HL-60/S4 treated with phorbol 12-myristate 13-acetate at 8.2 ng/mL for 4 days and 3 days (cell line): ENCODE data around the gene CRY2.

Experiments
- in situ Hi-C: fragments of 300-500 bp; cut with MboI; formaldehyde crosslinking; loops from 2 replicates; pipeline ENCODE4 v1.15.0; 2022; ENCODE audit warnings: low sequenced_read_pairs

The CRY2 gene

DNA sequence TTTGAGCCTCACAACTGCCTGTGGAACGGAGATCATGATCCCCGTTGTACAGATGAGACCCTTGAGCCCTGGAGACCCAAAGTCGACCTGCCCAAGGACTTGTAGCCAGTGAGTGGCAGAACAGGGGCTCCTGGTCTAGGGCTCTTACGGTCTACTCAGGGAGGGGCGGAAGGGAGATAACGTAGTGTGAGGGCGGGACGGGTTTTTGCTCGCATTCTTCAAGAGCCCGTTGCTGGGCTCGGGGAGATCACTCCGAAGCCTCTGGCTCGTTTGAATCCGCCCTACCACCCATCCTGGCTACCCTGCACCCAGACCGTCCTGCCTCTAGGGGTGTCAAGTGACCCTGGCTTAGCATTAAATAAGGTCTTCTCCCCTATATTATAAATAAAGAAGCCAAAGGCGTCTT lies 639 bp downstream of the CRY2 start:
- in situ Hi-C loops = no loop called here

- in situ Hi-C loops = no loop called here
Observed at GRCh38 chr11:45848654-45849081, 1.4 kb downstream of the CRY2 start.

GRCh38 chr11:45850446-45850845 lies 3.2 kb downstream of the CRY2 start:
- in situ Hi-C loops = no loop called here

DNA sequence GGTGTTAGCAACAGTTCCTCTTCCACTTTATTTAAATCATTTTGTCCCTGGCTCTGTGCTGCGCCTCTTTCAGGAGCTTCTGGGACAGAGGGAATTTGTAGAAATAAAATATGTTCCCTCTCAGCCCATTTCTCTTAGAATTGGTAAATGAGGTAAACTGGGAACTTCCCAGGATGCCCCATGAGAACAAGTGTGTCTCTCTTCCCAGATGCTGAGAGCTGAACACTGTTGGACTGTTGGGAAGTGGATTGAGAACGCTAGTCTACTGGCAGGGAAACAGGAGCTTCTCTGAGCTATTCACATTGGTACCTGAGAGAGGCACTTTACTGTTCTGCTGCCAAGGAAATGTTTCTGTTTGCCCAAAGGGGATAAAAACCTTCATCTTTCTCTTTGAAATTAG lies 4.0 kb downstream of the CRY2 start:
- in situ Hi-C loops = no loop called here

- in situ Hi-C loops = no loop called here
Observed at GRCh38 chr11:45852018-45852711, 4.9 kb downstream of the CRY2 start.

- in situ Hi-C loops = no loop called here
Observed at GRCh38 chr11:45852712-45853101, 5.4 kb downstream of the CRY2 start.

- in situ Hi-C loops = no loop called here
Observed at GRCh38 chr11:45853332-45854219, 6.3 kb downstream of the CRY2 start.

DNA sequence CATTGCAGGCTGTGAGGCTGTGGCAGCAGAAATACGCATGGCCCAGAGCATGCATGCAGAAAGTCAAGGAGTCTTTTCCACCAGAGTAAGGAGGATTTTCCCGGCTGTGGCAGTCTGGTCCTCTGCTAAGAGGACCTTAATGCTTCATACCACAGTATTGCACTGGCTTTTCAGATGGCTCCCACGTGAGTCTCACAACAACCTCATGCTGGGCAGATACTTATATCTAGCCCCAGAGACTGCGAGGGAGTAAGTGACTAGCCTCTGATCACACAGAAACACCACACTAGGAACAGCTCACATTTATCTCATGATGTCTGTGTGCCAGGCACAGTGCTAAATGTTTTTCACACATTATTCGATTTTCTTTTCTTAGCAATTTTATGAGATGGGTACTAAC lies 8.0 kb downstream of the CRY2 start:
- in situ Hi-C loops = no loop called here

DNA sequence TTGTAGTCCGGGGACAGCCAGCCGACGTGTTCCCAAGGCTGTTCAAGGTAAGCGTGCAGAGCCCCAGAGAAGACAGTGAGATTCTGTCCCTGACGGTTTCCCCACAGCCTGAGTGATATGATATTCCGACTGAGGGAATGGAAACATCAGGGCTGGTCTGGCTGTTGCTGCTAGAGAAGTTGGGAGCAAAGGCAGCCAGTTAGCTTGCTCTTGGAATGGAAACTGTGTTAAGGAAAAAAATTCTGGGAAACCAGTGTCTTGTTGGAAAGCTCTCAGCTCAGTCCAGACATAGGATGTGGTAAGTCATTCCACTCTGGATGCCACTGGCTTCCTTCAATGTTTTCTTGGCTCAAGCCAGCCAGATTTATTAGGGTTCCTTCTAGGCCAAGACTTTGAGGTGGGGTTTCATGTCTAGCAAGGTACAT lies 8.8 kb downstream of the CRY2 start:
- in situ Hi-C loops = no loop called here

- in situ Hi-C loops = no loop called here
Observed at GRCh38 chr11:45857961-45858474, 10.7 kb downstream of the CRY2 start.

DNA sequence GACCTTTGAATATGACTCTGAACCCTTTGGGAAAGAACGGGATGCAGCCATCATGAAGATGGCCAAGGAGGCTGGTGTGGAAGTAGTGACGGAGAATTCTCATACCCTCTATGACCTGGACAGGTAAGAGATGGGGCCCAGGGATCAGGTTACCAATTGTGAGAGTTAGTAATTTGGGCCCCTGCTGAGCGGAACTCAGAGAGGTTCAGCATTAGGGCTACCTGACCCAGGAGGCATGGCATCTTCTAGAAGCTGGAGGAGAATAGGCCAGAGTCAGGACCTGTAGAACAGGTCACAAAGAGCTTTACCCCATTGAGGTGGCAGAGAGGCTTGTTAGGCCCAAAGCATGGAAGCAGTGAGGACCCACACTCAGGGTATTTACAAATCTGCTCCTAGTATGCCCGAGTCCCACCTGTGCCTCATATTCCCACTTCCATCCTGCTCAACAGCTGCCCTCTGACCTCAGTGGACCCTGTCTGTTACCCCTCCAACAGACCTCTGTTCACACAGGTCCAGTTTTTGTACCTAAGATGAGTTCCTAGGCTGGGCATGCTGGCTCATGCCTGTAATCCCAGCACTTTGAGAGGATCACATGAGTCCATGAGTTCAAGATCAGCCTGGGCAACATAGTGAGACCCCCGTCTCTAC lies 11.6 kb downstream of the CRY2 start:
- in situ Hi-C loops = no loop called here

DNA sequence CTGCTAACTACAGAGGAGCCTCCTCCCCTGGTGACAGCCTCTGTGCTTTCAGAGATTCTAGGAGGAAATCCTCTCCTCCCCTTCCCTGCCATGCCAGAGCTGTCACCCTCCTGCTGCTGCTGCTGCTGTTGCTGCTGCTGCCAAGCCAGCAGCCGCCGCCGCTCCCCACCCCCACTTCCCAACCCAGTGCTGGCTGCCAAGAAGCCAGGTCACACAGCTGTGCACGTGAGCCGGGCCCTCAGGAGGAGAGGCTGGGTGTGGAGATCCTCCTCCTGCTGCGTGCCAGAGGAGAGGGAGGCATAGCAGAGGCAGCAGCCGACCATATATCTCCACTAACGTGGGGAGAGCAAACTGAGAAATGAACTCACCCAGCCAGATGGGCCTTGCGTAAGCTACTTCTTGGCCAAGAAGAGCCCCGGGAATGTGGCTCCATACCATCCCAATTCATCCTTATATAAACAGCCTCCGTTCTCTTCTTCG lies 12.4 kb downstream of the CRY2 start:
- in situ Hi-C loops = no loop called here

DNA sequence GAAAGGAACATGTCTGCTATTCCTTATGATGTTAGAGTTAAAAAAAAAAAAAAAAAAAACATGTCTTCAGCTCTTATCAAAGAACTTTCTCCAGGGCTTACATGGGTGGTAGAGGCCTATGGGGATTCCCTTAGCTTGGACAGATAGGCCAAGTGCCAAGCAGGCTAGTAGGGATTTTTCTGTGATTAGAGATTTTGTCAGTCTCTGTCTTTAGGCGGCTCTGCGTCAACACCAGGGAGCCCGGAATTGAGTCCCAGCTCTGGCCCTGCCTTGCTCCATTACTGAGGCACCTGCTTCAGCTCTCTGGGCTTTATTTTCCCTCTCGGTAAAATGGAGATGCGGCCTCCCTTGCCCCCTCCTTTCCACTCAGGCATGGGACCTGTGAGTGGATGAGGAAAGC lies 13.1 kb downstream of the CRY2 start:
- in situ Hi-C loops = no loop called here

DNA sequence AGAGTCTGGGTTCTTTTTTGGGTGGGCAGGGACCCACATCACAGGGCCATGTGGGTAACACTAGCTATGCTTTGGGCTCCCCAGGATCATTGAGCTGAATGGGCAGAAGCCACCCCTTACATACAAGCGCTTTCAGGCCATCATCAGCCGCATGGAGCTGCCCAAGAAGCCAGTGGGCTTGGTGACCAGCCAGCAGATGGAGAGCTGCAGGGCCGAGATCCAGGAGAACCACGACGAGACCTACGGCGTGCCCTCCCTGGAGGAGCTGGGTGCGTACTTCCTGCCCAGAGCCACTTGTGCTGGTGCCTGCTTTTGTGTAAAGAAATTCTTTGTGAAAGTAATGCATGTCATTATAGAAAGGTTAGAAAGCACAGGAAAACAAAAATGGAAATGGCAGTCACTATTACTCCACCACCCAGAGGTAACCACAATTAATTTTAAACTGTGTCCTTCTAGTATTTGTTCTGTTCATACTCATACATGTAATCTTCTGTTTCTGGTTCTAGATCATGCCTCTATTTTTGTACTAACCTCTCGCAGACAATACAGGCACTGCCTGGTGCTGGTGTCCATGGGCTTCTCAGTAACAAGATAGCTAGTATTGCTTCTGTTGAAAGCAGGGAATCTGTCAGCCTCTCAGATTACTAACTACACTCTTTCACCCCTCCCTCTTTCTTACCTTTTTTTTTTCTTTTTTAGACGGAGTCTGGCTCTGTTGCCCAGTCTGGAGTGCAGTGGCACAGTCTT lies 13.7 kb downstream of the CRY2 start:
- in situ Hi-C loops = no loop called here

- in situ Hi-C loops = no loop called here
Observed at GRCh38 chr11:45864041-45864440, 16.8 kb downstream of the CRY2 start.

- in situ Hi-C loops = no loop called here
Observed at GRCh38 chr11:45869551-45869950, 22.3 kb downstream of the CRY2 start.

- in situ Hi-C loops = no loop called here
Observed at GRCh38 chr11:45870706-45871105, 23.4 kb downstream of the CRY2 start.

DNA sequence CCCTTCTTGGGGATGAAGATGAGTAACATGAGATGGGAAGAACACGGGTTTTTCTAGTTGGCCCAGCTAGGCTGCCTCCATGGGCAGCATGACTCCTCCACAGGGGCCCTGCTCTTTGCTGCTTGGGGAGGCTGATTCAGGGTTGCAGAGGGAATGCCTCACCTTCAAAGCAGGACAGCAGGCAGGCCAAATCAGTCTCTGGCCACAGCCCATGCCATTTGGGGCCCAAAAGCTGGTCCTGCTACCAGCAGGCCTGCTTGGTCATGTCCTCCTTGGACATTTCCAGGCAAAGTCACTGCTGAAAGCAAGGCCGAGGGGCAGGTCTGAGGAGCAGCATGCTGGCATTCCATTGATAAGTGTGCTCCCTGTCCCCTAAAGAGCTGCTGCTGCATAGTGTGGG lies 24.4 kb downstream of the CRY2 start:
- in situ Hi-C loops = no loop called here

- in situ Hi-C loops = no loop called here
Observed at GRCh38 chr11:45872651-45873356, 25.5 kb downstream of the CRY2 start.

DNA sequence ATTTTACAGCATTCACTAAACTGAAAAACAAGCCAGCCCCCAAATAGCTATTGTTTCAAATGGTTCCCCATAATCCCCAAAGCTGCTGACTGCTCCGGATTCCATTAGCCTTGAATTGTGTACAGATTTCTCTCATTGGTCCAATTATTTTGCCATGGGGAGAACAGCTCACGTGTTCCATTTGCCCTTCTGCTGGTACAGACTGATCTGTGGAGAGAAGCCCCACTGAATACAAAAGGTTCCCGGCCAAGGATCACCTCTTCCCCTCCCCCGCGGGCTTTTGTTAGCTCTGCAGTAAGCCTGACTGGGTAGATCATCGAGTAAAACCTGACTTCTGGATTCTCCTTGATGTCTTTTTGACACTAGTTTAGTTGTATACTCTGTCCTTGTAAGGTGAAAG lies 29.1 kb downstream of the CRY2 start:
- in situ Hi-C loops = no loop called here
